Retinal pigment epithelial cell (primary cell): Measurements from ENCODE around the gene TRIM17.
A peak's percentile ranks its signal among the peaks of the same experiment; 100 is the strongest.

ENCODE experiments used
- DNase-seq: peaks from one replicate; pipeline ENCODE4 v3.0.0-alpha.2; 2010; ENCODE audit warnings: low read depth
- H3K4me3 ChIP-seq: 2 replicates; pipeline ENCODE4 v1.5.1; 2011; ENCODE audit warnings: mild to moderate bottlenecking, low read length, control low read depth, moderate library complexity
- TF ChIP-seq, protein P1 (sequence below): conservative IDR thresholded peaks from 2 replicates; pipeline ENCODE4 v1.5.1; 2011; ENCODE audit warnings: low read depth, low read length, control low read depth, inconsistent platforms

The TRIM17 gene

DNA sequence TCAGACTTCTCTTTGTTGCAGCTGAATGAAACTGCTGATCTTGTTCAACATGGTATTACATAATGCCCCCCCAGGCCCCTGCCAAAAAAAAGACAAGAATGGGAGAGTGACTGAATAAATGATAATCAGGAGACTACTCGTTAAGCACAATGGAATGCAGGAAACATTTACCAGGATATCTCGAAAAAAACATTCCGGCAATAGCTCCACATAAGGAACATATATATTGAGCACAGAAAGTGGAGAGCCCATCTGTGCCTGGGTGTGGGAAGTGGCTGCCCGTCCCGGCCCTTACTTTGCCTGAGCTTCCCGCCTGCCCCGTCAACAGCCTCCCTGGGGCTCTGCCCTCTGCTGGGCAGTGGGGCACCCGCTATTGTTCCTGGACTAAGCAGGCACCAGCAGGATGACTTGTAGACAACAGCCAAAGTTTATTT is 23.4 kb downstream of the TRIM17 start:
- TF ChIP-seq, protein P1, sequence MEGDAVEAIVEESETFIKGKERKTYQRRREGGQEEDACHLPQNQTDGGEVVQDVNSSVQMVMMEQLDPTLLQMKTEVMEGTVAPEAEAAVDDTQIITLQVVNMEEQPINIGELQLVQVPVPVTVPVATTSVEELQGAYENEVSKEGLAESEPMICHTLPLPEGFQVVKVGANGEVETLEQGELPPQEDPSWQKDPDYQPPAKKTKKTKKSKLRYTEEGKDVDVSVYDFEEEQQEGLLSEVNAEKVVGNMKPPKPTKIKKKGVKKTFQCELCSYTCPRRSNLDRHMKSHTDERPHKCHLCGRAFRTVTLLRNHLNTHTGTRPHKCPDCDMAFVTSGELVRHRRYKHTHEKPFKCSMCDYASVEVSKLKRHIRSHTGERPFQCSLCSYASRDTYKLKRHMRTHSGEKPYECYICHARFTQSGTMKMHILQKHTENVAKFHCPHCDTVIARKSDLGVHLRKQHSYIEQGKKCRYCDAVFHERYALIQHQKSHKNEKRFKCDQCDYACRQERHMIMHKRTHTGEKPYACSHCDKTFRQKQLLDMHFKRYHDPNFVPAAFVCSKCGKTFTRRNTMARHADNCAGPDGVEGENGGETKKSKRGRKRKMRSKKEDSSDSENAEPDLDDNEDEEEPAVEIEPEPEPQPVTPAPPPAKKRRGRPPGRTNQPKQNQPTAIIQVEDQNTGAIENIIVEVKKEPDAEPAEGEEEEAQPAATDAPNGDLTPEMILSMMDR = peak; percentile 84
- no peak for DNase-seq
- no peak overlapping the region for H3K4me3 ChIP-seq

DNA sequence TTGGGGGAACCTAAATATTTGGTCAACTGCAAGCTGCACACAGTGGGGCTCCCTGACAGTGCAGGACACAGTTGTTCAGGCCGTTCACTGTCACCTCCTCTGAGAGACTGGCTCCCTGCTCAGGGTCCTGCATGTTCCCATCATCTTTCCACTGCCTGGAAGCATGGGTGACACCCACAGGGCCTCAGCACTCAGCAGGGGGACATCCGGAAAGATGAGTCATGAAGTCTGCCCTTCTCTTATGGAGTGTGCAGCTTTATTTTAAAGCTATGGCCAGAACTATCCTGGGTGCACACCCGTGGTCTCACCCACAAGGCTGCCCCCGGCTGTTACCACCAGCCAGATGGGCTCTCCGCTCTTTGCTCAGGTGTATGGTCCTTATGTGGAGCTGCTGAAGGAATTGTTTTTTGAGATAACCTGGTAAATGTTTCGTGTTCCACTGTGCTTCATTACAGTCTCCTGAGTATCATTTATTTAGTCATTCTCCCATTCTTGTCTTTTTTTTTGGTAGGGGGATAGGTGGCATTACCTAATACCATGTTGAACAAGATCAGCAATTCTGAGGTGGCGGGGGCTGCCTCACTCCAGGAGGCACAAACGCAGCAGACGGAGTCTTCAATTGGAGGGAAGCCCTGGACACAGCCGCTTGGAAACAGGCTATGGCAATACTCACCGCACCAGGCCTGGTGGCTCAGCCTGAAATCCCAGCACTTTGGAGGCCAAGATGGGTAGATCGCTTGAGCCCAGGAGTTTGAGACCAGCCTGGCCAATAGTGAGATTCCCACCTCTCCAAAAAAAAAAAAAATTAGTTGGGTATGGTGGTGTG is 24.3 kb downstream of the TRIM17 start:
- DNase-seq = no peak
- H3K4me3 ChIP-seq = no peak overlapping the region
- TF ChIP-seq, protein P1 = no peak

DNA sequence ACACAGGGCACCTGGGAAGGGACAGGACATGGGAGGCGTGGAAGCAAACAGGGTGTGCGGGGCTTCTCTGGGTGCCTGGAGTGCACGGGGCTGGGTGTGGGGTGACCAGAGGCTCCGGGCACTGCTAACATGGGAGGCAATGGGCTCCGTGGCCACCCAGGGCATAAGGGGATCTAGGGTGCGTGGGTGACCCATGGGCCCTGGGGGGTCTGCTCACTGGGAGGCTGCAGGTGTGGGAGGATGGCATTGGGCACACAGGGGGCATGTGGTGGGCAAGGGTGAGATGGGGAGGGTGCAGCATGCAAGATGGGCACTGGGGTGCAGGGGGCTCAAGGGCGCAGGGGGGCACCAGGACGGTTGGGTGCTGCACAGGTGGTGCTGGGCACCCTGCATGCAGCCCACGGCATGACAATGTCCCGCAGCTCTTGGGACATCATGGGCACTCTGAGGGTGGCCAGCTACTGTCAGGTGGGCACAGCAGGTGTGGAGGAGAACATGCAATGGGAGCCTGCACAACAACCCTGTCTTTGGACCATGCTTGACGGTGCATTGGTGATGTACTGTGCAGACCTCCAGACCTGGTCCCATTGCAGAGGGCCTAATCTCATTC is 25.1 kb downstream of the TRIM17 start:
- H3K4me3 ChIP-seq = no peak overlapping the region
- TF ChIP-seq, protein P1 = no peak
- DNase-seq = no peak

DNA sequence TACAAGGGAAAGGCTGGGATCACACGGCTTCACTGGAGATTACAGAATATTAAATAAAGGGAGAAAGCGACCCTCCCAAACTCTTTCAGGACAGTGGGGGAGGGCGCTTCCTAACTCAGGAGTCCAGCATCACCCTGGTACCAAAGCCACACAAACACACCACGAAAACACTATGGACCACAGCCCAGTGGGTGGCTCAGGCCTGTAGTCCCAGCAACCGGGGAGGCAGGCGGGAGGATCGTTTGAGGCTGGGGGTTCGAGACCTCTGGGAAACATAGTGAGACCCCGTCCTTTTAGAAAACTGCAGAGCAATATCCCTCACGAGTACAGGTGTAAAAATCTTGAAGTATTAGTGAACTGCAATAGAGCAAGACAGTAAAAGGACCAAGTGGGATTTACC is 26.0 kb downstream of the TRIM17 start:
- TF ChIP-seq, protein P1 = no peak
- H3K4me3 ChIP-seq = no peak overlapping the region
- DNase-seq = no peak

DNA sequence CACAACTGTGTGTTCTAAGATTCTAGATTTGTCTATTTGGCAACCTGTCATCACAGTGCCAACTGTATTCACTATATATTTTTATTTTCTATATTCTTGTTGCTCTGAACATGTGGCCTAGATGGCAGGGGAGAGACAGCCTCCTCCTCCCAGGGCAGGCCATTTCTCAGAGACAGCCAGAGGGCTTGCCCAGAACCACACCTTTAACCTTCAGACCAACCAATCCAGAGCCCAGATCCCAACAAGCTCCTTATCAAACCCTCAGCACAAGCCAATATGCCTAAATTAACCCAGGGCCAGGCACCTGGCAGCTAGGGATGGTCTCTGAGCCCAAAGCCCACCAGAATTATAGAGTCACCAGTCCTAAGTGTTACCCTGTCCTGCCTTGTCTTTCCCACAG is 29.3 kb downstream of the TRIM17 start:
- TF ChIP-seq, protein P1 = no peak
- no peak for DNase-seq
- H3K4me3 ChIP-seq = no peak overlapping the region

DNA sequence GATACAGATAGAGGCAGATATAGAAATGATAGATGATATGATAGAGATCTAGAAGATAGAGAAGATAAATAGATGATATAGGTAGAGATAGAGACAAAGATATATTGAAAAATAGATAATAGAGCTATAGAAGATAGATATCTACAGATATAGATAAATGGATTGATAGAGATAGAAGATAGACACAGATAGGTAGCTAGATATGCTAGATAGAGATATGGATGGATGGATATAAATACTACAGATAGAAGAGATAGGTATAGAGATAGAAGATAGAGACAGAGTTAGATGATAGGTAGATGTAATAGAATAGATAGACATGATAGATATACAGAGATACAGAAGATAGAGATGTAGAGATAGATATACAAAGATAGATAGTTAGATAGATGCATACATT is 31.4 kb downstream of the TRIM17 start:
- no peak overlapping the region for H3K4me3 ChIP-seq
- no peak for DNase-seq
- TF ChIP-seq, protein P1 = no peak

DNA sequence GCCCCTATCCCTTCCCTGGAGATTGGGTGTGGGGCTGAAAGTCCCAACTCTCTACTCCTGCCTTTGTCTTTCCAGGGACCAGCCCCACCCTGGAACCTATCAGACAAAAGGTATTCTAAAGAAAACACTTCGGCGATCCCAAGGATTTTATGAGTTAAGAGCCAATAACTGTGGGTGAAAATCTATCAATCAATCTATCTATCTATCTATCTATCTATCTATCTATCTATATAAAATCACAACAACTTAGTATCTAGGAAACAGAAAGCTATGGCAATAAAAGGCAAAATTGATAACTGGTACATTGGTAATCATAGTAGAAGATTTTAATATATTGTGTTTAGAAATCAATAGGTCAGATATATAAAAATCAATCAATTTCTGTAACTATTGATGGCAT is 32.9 kb downstream of the TRIM17 start:
- no peak for DNase-seq
- TF ChIP-seq, protein P1 = no peak

More for the DNA sequence above, 32.9 kb downstream of the TRIM17 start:
- no peak overlapping the region for H3K4me3 ChIP-seq
